ENCODE results near the gene CYB5RL. TPM values are rescaled to one million over a fixed set of nuclear protein-coding genes. Genes with fewer than 3 reads are reported as not detected.

The CYB5RL gene
- total and polyA plus RNA-seq, 2 of the 13 experiments (the other 11 are each of a cell fraction or from before 2014, with no cell fraction given), result 3.7 to 5.0 TPM

GRCh38 chr1:54199151-54199764 is 572 bp downstream of the CYB5RL start (continued):
- TF ChIP-seq ZNF275 (CRISPR knock-in tag; IDR thresholded peaks at IDR 0.05; ENCODE audit: borderline replicate concordance) (no peak), ZFP41 (CRISPR knock-in tag; IDR thresholded peaks at IDR 0.05; ENCODE audit: borderline replicate concordance) (no peak), FOSL1 (CRISPR knock-in tag; IDR thresholded peaks at IDR 0.05; ENCODE audit: borderline replicate concordance) (no peak), NFAT5 (CRISPR knock-in tag; IDR thresholded peaks at IDR 0.05) (no peak), FOXA3 (CRISPR knock-in tag; IDR thresholded peaks at IDR 0.05) (no peak), TOPORS (CRISPR knock-in tag; IDR thresholded peaks at IDR 0.05) (0 out of 2 replicates have a peak, but pooled peaks have one; percentile 59), TMF1 (CRISPR knock-in tag; IDR thresholded peaks at IDR 0.05; ENCODE audit: low read depth) (no peak), ZNF333 (CRISPR knock-in tag; IDR thresholded peaks at IDR 0.05; ENCODE audit: borderline replicate concordance) (no peak), SOX5 (CRISPR knock-in tag; IDR thresholded peaks at IDR 0.05; ENCODE audit: borderline replicate concordance) (no peak), ZNF230 (CRISPR knock-in tag; IDR thresholded peaks at IDR 0.05) (0 out of 2 replicates have a peak, but pooled peaks have one; percentile 25), ZNF619 (CRISPR knock-in tag; IDR thresholded peaks at IDR 0.05) (no peak), KDM3A (CRISPR knock-in tag; IDR thresholded peaks at IDR 0.05; ENCODE audit: low read depth) (no peak), JUNB (CRISPR knock-in tag; IDR thresholded peaks at IDR 0.05; ENCODE audit: borderline replicate concordance) (no peak), NKX3-1 (CRISPR knock-in tag; IDR thresholded peaks at IDR 0.05) (no peak), ZNF335 (CRISPR knock-in tag; IDR thresholded peaks at IDR 0.05) (no peak), ZNF879 (CRISPR knock-in tag; IDR thresholded peaks at IDR 0.05) (peak; percentile 43; the same call in 1 of the 2 replicates), HMG20B (CRISPR knock-in tag; conservative IDR thresholded peaks at IDR 0.05) (no peak), ZMYM4 (CRISPR knock-in tag; IDR thresholded peaks at IDR 0.05) (no peak), ZSCAN22 (CRISPR knock-in tag; IDR thresholded peaks at IDR 0.05) (no peak), ZNF615 (CRISPR knock-in tag; IDR thresholded peaks at IDR 0.05; ENCODE audit: borderline replicate concordance) (no peak), ZNF768 (CRISPR knock-in tag; IDR thresholded peaks at IDR 0.05) (peak; percentile 43; the same call in 1 of the 2 replicates), ZNF343 (CRISPR knock-in tag; IDR thresholded peaks at IDR 0.05) (no peak), ZNF563 (CRISPR knock-in tag; IDR thresholded peaks at IDR 0.05) (no peak), ZNF780A (CRISPR knock-in tag; IDR thresholded peaks at IDR 0.05) (no peak), SRSF9 (IDR thresholded peaks at IDR 0.05; ENCODE audit: borderline replicate concordance, insufficient read depth, low read depth, low read length, poor library complexity, severe bottlenecking) (no peak), SIN3B (IDR thresholded peaks at IDR 0.05; ENCODE audit: low read length) (no peak)
